Chondrocyte (in vitro differentiated cells): ENCODE measurements around the gene MS4A13. TPM values are rescaled to one million over a fixed set of nuclear protein-coding genes. Genes with fewer than 3 reads are reported as not detected.
"Not testable (repeated sequence)": the region's sequence is repeated elsewhere in the genome, so short reads cannot be mapped to it uniquely, and the experiment has no call there.

Source experiments
- DNase-seq: peaks from one replicate; pipeline ENCODE4 v3.0.0; 2021; ENCODE audit warnings: mixed read lengths, low spot score
- H3K27ac Mint-ChIP-seq: one replicate; pipeline ENCODE4 v1.8.0; 2021; ENCODE audit warnings: mild to moderate bottlenecking, moderate library complexity, mixed read lengths; ENCODE audit not compliant: unreplicated experiment
- H3K27me3 Mint-ChIP-seq: 2 replicates; pipeline ENCODE4 v1.8.0; 2021; ENCODE audit warnings: low read depth, mixed read lengths
- H3K36me3 Mint-ChIP-seq: 2 replicates; pipeline ENCODE4 v1.8.0; 2021; ENCODE audit warnings: low read depth, mixed read lengths
- H3K4me1 Mint-ChIP-seq: 2 replicates; pipeline ENCODE4 v1.8.0; 2021; ENCODE audit warnings: low read depth, mild to moderate bottlenecking, mixed read lengths
- H3K4me3 Mint-ChIP-seq: one replicate; pipeline ENCODE4 v1.8.0; 2021; ENCODE audit warnings: mild to moderate bottlenecking, moderate library complexity, mixed read lengths; ENCODE audit not compliant: unreplicated experiment
- H3K9me3 Mint-ChIP-seq: 2 replicates; pipeline ENCODE4 v1.8.0; 2021; ENCODE audit warnings: low read depth, mixed read lengths
- total RNA-seq: library from RNA; stranded (reverse); gene quantifications from 3 replicates; pipeline ENCODE4 v1.2.1, GENCODE V29; 2021
- TF ChIP-seq, protein P1 (sequence below): fragments of 200-600 bp; sonication (generic); IDR thresholded peaks from 2 replicates; pipeline ENCODE4 v1.5.0; 2021; ENCODE audit warnings: antibody characterized with exemption, mild to moderate bottlenecking, moderate library complexity

The MS4A13 gene
- total RNA-seq, 1 donor from 2014 or later = not detected

- Mint-ChIP-seq H3K4me3 (no peak overlapping the region), H3K9me3 (no peaks in the 10 kb centered on the region), H3K4me1 (no peaks in the 10 kb centered on the region), H3K27me3 (peaks cover 3% of the 10 kb centered on the region), H3K27ac (no peak overlapping the region), H3K36me3 (no peaks in the 10 kb centered on the region)
- DNase-seq = no peak
- TF ChIP-seq, protein P1, sequence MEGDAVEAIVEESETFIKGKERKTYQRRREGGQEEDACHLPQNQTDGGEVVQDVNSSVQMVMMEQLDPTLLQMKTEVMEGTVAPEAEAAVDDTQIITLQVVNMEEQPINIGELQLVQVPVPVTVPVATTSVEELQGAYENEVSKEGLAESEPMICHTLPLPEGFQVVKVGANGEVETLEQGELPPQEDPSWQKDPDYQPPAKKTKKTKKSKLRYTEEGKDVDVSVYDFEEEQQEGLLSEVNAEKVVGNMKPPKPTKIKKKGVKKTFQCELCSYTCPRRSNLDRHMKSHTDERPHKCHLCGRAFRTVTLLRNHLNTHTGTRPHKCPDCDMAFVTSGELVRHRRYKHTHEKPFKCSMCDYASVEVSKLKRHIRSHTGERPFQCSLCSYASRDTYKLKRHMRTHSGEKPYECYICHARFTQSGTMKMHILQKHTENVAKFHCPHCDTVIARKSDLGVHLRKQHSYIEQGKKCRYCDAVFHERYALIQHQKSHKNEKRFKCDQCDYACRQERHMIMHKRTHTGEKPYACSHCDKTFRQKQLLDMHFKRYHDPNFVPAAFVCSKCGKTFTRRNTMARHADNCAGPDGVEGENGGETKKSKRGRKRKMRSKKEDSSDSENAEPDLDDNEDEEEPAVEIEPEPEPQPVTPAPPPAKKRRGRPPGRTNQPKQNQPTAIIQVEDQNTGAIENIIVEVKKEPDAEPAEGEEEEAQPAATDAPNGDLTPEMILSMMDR = no peak
These were observed 2.5 kb upstream of the MS4A13 start for GRCh38 chr11:60512651-60513225.

- DNase-seq = no peak
- Mint-ChIP-seq H3K36me3 (no peaks in the 10 kb centered on the region), H3K9me3 (no peaks in the 10 kb centered on the region), H3K4me3 (no peak overlapping the region), H3K4me1 (no peaks in the 10 kb centered on the region), H3K27ac (no peak overlapping the region), H3K27me3 (peaks cover 7% of the 10 kb centered on the region)
- TF ChIP-seq, protein P1 = no peak
These were observed 1.4 kb upstream of the MS4A13 start for GRCh38 chr11:60513496-60514460.

- no peak overlapping the region for H3K4me3 Mint-ChIP-seq
- no peaks in the 10 kb centered on the region for H3K4me1 Mint-ChIP-seq
- TF ChIP-seq, protein P1 = no peak
- H3K36me3 Mint-ChIP-seq = no peaks in the 10 kb centered on the region
- no peak overlapping the region for H3K27ac Mint-ChIP-seq
- peaks cover 12% of the 10 kb centered on the region for H3K9me3 Mint-ChIP-seq
- H3K27me3 Mint-ChIP-seq = peaks cover 2% of the 10 kb centered on the region
- no peak for DNase-seq
These were observed 13.3 kb downstream of the MS4A13 start for GRCh38 chr11:60528465-60528864.

DNA sequence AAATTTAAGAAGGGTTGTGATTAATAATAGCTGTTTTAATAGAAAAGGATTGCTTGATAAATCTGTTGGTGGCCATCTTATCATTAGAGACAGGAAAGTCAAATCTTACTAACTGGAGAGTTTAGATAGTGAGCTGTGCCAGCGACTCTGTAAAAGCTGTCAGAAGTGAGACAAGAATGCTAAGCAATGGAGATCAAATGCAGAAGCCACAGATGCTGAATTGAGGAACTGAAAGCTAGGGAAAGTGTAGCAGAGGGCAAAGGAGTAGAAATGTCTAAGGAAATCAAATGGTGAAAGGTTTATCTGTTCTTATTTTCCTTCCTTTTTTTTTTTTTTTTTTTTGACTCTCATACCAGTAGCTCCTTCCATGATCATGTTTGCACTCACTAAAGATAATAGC is 13.7 kb downstream of the MS4A13 start:
- DNase-seq = no peak
- TF ChIP-seq, protein P1 = no peak
- Mint-ChIP-seq H3K36me3 (no peaks in the 10 kb centered on the region), H3K4me3 (no peak overlapping the region), H3K9me3 (peaks cover 12% of the 10 kb centered on the region), H3K27ac (no peak overlapping the region), H3K4me1 (no peaks in the 10 kb centered on the region), H3K27me3 (peaks cover 2% of the 10 kb centered on the region)

- no peak overlapping the region for H3K27ac Mint-ChIP-seq
- no peak overlapping the region for H3K4me3 Mint-ChIP-seq
- H3K4me1 Mint-ChIP-seq = no peaks in the 10 kb centered on the region
These were observed 15.4 kb downstream of the MS4A13 start for GRCh38 chr11:60530454-60531100.

GRCh38 chr11:60532383-60532782 is 17.2 kb downstream of the MS4A13 start:
- H3K27ac Mint-ChIP-seq, H3K4me3 Mint-ChIP-seq, H3K27me3 Mint-ChIP-seq, H3K4me1 Mint-ChIP-seq, DNase-seq, H3K36me3 Mint-ChIP-seq: not testable (repeated sequence)
- peaks cover 12% of the 10 kb centered on the region for H3K9me3 Mint-ChIP-seq

More at GRCh38 chr11:60530454-60531100, 15.4 kb downstream of the MS4A13 start:
- DNase-seq = no peak
- Mint-ChIP-seq H3K9me3 (peaks cover 12% of the 10 kb centered on the region), H3K36me3 (no peaks in the 10 kb centered on the region), H3K27me3 (peaks cover 2% of the 10 kb centered on the region)
- TF ChIP-seq, protein P1 = no peak

- H3K27me3 Mint-ChIP-seq, DNase-seq: not testable (repeated sequence)
These were observed 23.4 kb downstream of the MS4A13 start for GRCh38 chr11:60538627-60539026.

More at GRCh38 chr11:60538627-60539026, 23.4 kb downstream of the MS4A13 start:
- not testable (repeated sequence) for H3K27ac Mint-ChIP-seq, H3K9me3 Mint-ChIP-seq, H3K4me3 Mint-ChIP-seq, H3K36me3 Mint-ChIP-seq, H3K4me1 Mint-ChIP-seq
